Stimulated activated CD8-positive, alpha-beta memory T cell treated with anti-CD3 and anti-CD28 coated beads, Interleukin-4, amount 100 ng/mL, for 1 hour (primary cell): ENCODE results near the gene FAM217B.

Experiments used
- DNase-seq, 2 donors: peaks; one replicate each; pipeline ENCODE4 v3.0.0-alpha.2; 2020; ENCODE audit warnings: low read depth in 2 of 2, low spot score in 1 of 2

Gene FAM217B

GRCh38 chr20:59940129-59940955 lies at the start of gene FAM217B, which contains the start of gene PPP1R3D:
Gene FAM217B, plus strand, starts transcription at chr20:59940389. Its CDS starts 3,555 bp downstream, at chr20:59943944.
Gene PPP1R3D, minus strand, starts transcription at chr20:59940305. Its CDS starts 374 bp downstream, at chr20:59939931.
- peak; percentile 69 to 78 for DNase-seq

GRCh38 chr20:59891581-59891980 lies 48.6 kb upstream of the FAM217B start:
- no peak for DNase-seq

GRCh38 chr20:59895908-59896307 lies 44.3 kb upstream of the FAM217B start:
- DNase-seq, result no peak

GRCh38 chr20:59902470-59902869 lies 37.7 kb upstream of the FAM217B start:
- no peak for DNase-seq

- DNase-seq, result no peak
Measured at GRCh38 chr20:59903621-59904020, 36.6 kb upstream of the FAM217B start.

- no peak for DNase-seq
Measured at GRCh38 chr20:59908855-59909254, 31.3 kb upstream of the FAM217B start.

- no peak for DNase-seq
Measured at GRCh38 chr20:59911041-59911440, 29.1 kb upstream of the FAM217B start.

- DNase-seq, result no peak
Measured at GRCh38 chr20:59912609-59913008, 27.6 kb upstream of the FAM217B start.

GRCh38 chr20:59920944-59921343 lies 19.2 kb upstream of the FAM217B start:
- DNase-seq, result no peak

- no peak for DNase-seq
Measured at GRCh38 chr20:59923514-59923913, 16.7 kb upstream of the FAM217B start.

- no peak for DNase-seq
Measured at GRCh38 chr20:59925359-59925758, 14.8 kb upstream of the FAM217B start.

GRCh38 chr20:59925899-59926298 lies 14.3 kb upstream of the FAM217B start:
- DNase-seq, result no peak

GRCh38 chr20:59931511-59932312 lies 8.5 kb upstream of the FAM217B start:
- DNase-seq, result no peak

GRCh38 chr20:59932616-59933295 lies 7.4 kb upstream of the FAM217B start:
- no peak for DNase-seq

GRCh38 chr20:59933296-59933848 lies 6.8 kb upstream of the FAM217B start, which contains the start of gene SYCP2:
Gene SYCP2, minus strand, starts transcription at chr20:59933637. Its CDS starts 11,224 bp downstream, at chr20:59922413.
- DNase-seq, result peak; percentile 11 to 46

GRCh38 chr20:59933849-59934585 lies 6.2 kb upstream of the FAM217B start:
- peak; percentile 38 to 60 for DNase-seq

- no peak for DNase-seq
Measured at GRCh38 chr20:59935457-59936185, 4.6 kb upstream of the FAM217B start.

GRCh38 chr20:59936409-59936808 lies 3.8 kb upstream of the FAM217B start:
- no peak for DNase-seq

- DNase-seq, result no peak
Measured at GRCh38 chr20:59937150-59937549, 3.0 kb upstream of the FAM217B start.

GRCh38 chr20:59938221-59938620 lies 2.0 kb upstream of the FAM217B start:
- no peak for DNase-seq
